HG03135 (cell line): Measurements from ENCODE around the gene EPHB1.

ENCODE experiments used
- ATAC-seq: cut with Tn5 transposase; IDR thresholded peaks from one replicate; pipeline ENCODE4 v1.9.1; 2021; ENCODE audit warnings: mild to moderate bottlenecking, moderate library complexity; ENCODE audit not compliant: unreplicated experiment

EPHB1 gene

GRCh38 chr3:135147657-135148056, 352.6 kb downstream of the EPHB1 start:
- ATAC-seq: no peak

- ATAC-seq: no peak
Observed at GRCh38 chr3:135148398-135149020, 353.4 kb downstream of the EPHB1 start.

- ATAC-seq: no peak
Observed at GRCh38 chr3:135149707-135150681, 354.9 kb downstream of the EPHB1 start.

GRCh38 chr3:135154186-135154585, 359.1 kb downstream of the EPHB1 start:
- no peak for ATAC-seq

GRCh38 chr3:135155228-135155627, 360.2 kb downstream of the EPHB1 start:
- ATAC-seq: no peak

GRCh38 chr3:135155791-135156190, 360.7 kb downstream of the EPHB1 start:
- ATAC-seq: no peak

- no peak for ATAC-seq
Observed at GRCh38 chr3:135157045-135157740, 362.1 kb downstream of the EPHB1 start.

- no peak for ATAC-seq
Observed at GRCh38 chr3:135158520-135158919, 363.5 kb downstream of the EPHB1 start.

GRCh38 chr3:135159681-135160247, 364.7 kb downstream of the EPHB1 start:
- ATAC-seq: no peak

- ATAC-seq: no peak
Observed at GRCh38 chr3:135161425-135161824, 366.4 kb downstream of the EPHB1 start.

- no peak for ATAC-seq
Observed at GRCh38 chr3:135163701-135164100, 368.6 kb downstream of the EPHB1 start.

GRCh38 chr3:135165260-135165659, 370.2 kb downstream of the EPHB1 start:
- no peak for ATAC-seq

- ATAC-seq: no peak
Observed at GRCh38 chr3:135166266-135166825, 371.3 kb downstream of the EPHB1 start.

- ATAC-seq: no peak
Observed at GRCh38 chr3:135168822-135169221, 373.8 kb downstream of the EPHB1 start.

GRCh38 chr3:135169651-135170050, 374.6 kb downstream of the EPHB1 start:
- ATAC-seq: no peak

- ATAC-seq: no peak
Observed at GRCh38 chr3:135170732-135171131, 375.7 kb downstream of the EPHB1 start.

GRCh38 chr3:135172191-135172869, 377.3 kb downstream of the EPHB1 start:
- ATAC-seq: no peak

GRCh38 chr3:135175728-135176277, 380.7 kb downstream of the EPHB1 start:
- no peak for ATAC-seq

- ATAC-seq: no peak
Observed at GRCh38 chr3:135176881-135177280, 381.8 kb downstream of the EPHB1 start.

- no peak for ATAC-seq
Observed at GRCh38 chr3:135178566-135178965, 383.5 kb downstream of the EPHB1 start.
